ENCODE results near the gene CDX1. TPM values are rescaled to one million over a fixed set of nuclear protein-coding genes. Genes with fewer than 3 reads are reported as not detected.

Gene CDX1
- total RNA-seq, 1 donor from 2014 or later: not detected

DNA sequence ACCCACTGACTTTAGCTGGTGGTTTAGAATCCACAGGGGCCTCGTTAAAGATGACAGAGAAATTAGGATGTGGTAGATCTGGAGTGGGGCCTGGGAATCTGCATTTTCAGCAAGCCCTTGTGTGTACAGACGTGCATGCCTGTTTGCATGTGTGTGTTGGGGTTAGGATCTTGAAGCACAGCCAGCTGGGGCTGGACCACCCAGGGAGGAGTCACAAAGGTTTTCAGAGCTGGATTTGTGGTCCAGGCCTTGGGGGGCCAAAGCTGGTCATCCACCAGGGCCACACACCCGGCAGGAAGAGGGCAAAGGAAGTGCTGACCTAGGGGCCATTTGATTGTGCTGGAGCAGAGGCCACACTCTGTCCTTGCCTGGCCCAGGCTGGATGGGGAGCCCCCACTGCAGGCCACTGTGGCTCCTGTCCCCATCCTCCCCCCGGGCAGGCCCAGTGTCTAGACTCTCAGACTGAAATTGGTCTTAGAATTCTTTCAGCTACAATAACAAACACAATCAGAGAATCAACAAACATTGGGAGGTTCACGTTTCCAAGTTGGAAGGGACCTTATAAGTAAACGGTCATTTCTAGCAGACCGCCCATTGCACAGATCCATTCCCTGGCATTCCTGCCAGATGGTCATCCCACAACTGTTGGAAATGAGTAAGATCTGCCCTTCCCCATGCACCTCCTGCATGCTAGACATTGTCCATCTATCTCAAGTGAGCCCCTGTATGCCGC, 10.3 kb downstream of the CDX1 start:
- FAIRE-seq (no peak), DNase-seq (ENCODE audit: low read depth) (no peak)
- H3K36me3 ChIP-seq (ENCODE audit: control insufficient read depth, insufficient read depth, low read length): no peaks in the 10 kb centered on the region
- no peak for TF ChIP-seq CTCF (IDR thresholded peaks at IDR 0.05; ENCODE audit: insufficient read depth, low read length, severe bottlenecking)
- no peaks in the 10 kb centered on the region for H3K27me3 ChIP-seq (ENCODE audit: control insufficient read depth, insufficient read depth, low read length)
- H3K4me3 ChIP-seq (ENCODE audit: low read depth, low read length): no peak overlapping the region

DNA sequence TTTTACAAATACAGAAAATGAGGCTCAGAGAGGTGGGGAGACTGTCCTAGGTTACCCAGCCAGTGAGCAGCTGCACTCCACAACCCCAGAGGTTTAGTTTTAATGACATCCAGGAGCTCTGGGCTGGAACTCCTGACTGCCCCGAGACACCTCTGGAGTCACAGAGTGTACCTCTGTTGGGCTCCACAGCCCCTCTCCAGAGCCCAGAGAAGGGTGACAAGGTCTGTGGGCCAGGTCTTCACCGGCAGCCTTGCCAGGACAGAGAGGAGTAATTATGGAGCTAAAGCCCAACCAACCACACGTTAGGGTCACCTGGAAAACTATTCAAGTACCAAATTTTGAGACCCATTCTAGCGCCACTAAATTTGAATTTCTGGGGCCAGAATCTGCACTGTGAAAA, 11.1 kb downstream of the CDX1 start:
- no peak for FAIRE-seq

GRCh38 chr5:150178262-150178661, 11.7 kb downstream of the CDX1 start:
- Histone ChIP-seq H3K36me3 (ENCODE audit: control insufficient read depth, insufficient read depth, low read length) (no peaks in the 10 kb centered on the region), H3K4me3 (ENCODE audit: low read depth, low read length) (no peak overlapping the region), H3K27me3 (ENCODE audit: control insufficient read depth, insufficient read depth, low read length) (no peaks in the 10 kb centered on the region)
- FAIRE-seq: no peak
- TF ChIP-seq CTCF (IDR thresholded peaks at IDR 0.05; ENCODE audit: insufficient read depth, low read length, severe bottlenecking): no peak
- DNase-seq (ENCODE audit: low read depth): no peak

More for the DNA sequence above, 11.1 kb downstream of the CDX1 start:
- Histone ChIP-seq H3K27me3 (ENCODE audit: control insufficient read depth, insufficient read depth, low read length) (no peaks in the 10 kb centered on the region), H3K4me3 (ENCODE audit: low read depth, low read length) (no peak overlapping the region), H3K36me3 (ENCODE audit: control insufficient read depth, insufficient read depth, low read length) (no peaks in the 10 kb centered on the region)
- TF ChIP-seq CTCF (IDR thresholded peaks at IDR 0.05; ENCODE audit: insufficient read depth, low read length, severe bottlenecking): no peak
- no peak for DNase-seq (ENCODE audit: low read depth)

DNA sequence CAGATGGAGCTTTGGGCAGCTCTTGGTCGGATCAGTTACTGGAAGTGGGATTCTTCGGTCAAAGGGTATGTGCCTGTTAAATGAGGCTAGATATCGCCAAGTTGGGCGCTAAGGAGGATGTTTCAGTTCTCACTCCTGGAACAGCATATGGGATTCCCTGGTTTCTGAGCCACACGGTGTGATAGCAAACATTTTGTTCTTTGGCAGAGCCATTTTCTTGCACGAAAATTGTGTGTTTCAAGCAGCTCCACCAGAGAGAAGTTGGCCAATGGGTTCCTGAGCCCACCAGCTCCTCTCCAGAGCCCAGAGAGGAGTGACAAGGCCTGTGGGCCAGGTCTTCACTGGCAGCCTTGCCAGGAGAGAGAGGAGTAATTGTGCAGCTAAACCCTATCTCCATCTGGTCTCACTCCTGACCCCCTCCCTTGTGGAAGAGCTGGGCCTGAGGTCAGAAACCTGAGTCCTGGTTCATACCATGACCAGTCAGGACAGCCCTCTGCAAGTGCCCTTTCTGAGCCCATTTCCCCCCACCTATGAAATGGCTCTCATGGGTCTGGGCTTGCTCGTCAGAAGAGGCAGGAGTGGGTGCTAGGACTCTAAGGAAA, 12.5 kb downstream of the CDX1 start:
- Histone ChIP-seq H3K36me3 (ENCODE audit: control insufficient read depth, insufficient read depth, low read length) (no peaks in the 10 kb centered on the region), H3K4me3 (ENCODE audit: low read depth, low read length) (no peak overlapping the region), H3K27me3 (ENCODE audit: control insufficient read depth, insufficient read depth, low read length) (no peaks in the 10 kb centered on the region)
- no peak for FAIRE-seq
- no peak for TF ChIP-seq CTCF (IDR thresholded peaks at IDR 0.05; ENCODE audit: insufficient read depth, low read length, severe bottlenecking)
- DNase-seq (ENCODE audit: low read depth): no peak

GRCh38 chr5:150180241-150181026, 13.9 kb downstream of the CDX1 start:
- Histone ChIP-seq H3K27me3 (ENCODE audit: control insufficient read depth, insufficient read depth, low read length) (no peaks in the 10 kb centered on the region), H3K4me3 (ENCODE audit: low read depth, low read length) (no peak overlapping the region), H3K36me3 (ENCODE audit: control insufficient read depth, insufficient read depth, low read length) (no peaks in the 10 kb centered on the region)
- DNase-seq (ENCODE audit: low read depth): no peak
- FAIRE-seq: no peak
- no peak for TF ChIP-seq CTCF (IDR thresholded peaks at IDR 0.05; ENCODE audit: insufficient read depth, low read length, severe bottlenecking)

Measured in bronchial epithelial cell (primary cell).